ENCODE data around the gene P2RX7.

Gene P2RX7

DNA sequence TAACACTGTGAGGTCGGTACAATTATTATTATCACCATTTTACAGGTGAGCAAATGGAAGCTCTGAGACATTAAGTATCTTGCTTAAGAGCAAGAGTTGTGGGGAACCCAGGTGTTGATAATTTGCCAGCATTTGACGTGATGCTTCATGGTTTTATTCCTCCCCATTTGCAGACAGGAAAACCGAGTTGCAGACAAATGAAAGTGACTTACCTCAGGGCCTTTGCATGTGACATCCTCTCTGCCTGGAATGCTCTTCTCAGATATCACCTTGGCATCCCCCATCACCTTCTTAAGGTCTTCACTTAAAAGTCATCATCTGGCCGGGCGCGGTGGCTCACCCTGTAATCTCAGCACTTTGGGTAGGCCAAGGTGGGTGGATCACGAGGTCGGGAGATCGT, 21.0 kb upstream of the P2RX7 start:
- DNase-seq, result no peak

DNA sequence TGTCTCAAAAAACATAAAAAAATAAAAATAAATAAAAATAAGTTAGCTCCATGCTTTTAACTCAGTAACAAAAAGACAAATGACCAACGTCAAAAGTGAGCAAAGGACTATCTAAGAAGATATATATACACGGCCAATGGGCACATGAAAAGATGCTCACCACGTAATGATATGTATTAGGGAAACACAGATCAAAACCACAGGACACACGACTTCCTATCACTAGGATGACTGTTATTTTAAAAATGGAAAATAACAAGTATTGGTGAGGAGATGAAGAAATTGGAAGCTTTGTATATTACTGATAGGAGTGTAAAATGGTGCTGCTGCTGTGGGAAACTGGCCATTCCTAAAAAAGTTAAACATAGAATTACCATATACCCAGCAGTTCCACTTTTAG, 20.2 kb upstream of the P2RX7 start:
- no peak for DNase-seq

DNA sequence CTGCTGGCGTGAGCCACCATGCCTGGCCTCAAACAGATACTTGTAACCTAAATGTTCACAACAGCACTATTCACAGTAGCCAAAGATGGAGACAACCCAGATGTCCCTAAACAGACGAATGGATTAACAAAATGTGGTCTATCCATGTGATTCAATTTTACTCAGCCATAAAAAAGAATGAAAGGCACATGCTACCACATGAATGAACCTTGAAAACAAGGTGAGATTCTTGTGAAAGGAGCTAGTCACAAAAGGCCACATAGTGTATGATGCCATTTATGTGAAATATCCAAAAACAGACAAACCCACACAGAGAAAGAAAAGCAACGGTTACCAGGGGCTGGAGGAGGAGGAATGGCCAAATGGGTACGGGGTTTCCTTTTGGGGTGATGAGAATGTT, 19.6 kb upstream of the P2RX7 start:
- DNase-seq, result no peak

DNA sequence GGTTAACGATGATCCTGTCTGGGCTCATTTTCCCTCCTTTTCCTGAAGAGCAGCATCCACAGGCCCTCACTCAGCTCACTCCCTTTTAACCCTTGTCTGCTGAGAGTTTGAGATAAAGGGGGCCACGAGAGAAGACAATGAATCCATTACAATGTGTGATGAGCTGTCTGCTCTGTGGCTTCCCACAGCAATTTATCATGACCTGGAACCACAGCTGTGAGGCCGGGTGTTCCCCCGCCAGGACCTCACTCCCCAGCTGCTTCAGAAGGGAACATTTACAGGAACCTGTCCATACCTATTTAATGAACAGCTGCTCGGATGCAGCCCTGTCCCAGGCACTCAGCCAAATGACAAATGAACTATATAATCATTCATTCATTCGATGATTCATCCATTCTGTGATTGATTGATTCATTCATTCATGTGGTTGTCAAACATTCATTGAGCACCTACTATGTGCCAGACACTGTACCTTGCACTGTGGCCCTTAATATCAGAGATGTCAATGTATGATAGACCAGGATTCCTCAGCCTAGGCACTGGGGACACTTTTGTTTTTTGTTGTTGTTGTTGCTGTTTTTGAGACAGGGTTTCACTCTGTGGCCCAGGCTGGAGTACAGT, 18.5 kb upstream of the P2RX7 start:
- DNase-seq, result no peak

DNA sequence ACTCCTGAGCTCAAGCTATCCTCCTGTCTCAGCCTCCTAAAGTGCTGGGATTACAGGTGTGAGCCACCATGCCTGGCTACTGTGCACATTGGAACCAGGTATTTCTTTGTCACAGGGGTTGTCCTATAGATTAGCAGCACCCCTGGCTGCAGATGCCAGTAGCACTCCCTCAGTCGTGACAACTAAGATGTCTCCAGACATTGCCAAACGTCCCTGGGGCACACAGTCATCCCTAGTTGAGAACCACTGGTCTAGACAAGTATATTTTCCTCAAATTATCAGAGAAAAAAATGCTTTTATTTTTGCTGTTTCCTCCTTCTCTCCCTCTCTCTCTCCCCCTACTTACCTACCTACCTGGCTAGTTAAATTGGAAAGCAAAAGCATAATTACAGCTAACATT, 17.9 kb upstream of the P2RX7 start:
- no peak for DNase-seq

DNA sequence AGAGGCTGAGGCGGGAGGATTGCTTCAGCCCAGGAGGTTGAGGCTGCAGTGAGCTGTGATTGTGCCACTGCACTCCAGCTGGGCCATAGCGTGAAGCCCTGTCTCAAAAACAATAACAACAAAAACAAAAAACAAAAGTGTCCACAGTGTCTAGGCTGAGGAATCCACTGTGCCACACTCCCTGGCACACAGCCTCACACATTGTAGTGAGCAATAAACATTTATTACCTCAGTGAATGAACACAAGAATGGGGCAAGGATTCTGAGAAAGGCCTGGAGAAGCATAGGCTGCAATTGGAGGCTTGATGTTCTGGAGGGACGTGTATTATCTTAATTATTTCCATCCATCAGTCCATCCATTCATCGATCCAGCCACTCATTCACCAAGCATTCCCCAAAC, 17.1 kb upstream of the P2RX7 start:
- no peak for DNase-seq

DNA sequence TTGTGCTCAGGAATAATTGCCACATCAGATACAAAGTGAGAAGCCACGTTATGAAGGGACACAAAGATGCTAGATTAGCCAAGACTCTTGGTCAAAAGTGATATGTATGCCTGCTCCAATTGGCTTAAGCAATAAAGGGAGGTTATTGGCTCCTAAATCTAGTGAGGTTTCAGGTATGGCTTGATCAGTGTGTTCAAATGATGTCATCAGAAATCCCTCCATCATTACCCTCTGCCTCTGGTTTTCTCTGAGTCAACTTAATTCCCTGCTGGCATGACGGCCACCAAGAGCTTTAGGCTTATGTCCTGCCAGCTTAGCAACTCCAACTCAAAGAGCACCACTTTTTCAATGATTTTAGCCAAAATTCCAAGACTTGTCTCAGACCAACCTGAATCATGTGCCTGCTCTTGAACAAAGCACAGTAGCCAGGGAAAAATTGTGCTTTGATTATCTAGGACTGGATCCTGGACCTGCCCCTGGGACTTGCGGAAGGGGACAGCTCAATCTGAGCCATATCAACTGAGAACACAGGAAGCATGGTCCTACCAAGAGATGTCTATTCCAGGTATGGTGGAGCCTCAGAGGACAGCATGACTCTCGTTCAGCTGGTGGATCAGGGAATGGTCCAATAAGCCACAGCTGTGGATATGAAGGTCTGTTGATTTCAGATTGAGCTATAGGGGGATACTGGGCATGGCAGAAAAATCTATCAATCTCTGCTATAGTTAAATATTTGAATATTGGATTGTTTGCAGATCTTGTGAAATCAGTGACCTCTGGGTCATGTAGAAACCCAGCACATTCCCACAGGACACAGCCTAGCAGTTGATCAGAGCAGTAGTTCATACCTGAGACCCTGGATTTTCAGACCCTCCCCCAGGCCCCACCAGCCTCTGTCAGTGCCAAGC, 16.1 kb upstream of the P2RX7 start:
- DNase-seq, result no peak

DNA sequence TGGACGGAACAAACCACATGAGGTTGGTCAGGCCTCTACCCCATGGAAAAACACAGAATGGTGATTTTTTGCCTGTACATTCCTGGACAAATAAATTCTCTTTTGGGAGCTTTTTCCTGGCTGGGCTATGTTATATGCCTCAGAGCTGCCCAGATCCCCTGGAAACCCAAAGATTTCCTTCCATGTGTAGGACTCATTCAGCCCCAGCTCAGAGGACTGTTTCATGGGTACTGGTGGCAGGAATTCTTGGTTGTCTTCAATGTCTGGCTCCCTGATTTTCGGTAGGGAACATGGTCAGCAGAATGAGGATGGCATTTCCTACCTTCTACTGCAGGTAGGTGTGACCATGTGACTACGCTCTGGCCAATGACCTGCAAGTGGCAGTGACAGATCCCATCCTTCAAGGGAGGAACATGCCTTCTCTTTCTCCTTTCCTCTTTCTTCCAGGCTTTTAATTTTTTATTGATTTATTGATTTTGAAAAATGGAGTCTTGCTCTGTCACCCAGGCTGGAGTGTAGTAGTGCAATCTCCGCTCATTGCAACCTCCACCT, 15.4 kb upstream of the P2RX7 start:
- DNase-seq, result no peak

DNA sequence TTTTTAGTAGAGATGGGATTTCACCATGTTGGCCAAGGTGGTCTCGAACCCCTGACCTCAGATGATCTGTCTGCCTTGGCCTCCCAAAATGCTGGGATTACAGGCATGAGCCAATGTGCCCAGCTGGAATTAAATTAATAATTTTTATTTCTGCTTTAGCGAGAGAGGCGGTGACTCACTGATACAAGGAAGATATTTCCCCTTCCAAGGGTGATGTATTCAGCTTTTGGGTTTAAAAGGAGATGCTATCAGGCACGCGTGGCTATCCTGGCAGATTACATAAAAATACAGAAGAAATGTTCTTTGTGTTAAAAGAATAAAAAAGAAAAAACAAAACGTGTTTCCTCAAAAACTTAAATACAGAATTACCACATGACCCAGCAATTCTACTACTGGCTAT, 12.4 kb upstream of the P2RX7 start:
- no peak for DNase-seq

DNA sequence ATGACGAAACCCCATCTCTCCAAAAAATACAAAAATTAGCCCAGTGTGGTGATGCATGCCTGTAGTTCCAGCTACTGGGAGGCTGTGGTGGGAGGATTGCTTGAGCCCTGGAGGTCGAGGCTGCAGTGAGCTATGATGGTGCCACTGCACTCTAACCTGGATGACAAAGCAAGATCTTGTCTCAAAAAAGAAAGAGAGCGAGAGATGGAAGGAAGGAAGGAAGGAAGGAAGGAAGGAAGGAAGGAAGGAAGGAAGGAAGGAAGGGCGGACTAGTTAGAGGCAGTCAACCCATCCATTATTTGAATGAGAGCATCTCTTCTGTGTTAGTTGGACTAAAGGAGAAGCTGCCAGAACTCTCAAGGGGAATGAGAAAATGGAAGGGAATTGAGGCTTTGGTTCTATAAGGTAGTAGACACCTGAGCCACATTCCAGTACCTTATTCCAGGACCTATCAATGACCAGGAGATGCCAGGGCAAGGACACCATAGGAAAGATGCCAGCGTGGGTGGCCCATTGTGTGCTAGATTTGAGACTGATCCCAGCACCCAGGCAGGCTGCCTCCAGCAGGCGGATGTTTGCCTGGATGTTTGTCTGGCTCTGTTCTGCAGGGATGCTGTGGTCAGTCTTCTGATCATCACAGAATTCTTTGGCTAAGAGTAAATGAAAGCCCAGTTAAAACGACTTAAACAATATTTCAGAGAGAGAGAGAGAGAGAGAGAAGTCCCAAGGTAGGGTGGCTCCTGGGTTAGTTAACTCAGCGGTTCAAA, 11.5 kb upstream of the P2RX7 start:
- no peak for DNase-seq

DNA sequence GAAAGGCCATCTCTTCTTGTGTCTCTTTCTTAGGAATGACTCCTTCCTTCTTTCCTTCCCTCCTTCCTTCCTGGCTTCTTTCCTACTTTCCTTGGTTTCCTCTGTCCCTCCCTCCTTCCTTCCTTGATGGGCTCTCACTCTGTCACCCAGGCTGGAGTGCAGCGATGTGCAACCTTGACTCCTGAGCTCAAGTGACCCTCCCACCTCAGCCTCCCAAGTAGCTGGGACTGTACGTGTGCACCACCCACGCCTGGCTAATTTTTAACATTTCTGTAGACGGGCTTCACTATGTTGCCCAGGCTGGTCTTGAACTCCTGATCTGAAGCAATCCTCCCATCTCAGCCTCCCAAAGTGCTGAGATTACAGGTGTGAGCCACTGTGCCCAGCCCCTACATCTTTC, 10.9 kb upstream of the P2RX7 start:
- DNase-seq, result no peak

DNA sequence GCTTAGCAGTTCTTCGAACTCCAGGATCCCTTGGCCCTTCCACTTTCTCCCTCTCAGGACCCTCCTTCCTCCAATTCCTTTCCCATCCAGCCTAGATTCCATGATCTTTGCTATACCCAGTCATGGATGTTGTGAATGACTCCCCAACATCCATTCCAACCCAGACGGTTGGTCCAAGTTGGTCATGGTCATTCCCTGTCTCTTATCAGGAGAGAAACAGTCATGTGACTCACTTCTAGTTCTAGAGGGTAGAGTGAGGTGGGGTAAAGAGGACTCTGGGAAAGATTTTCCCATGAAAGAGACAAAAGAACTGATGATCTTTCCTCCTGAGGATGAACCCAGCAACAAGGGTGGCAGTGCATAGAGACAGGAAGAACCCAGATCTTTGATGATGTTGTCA, 9.2 kb upstream of the P2RX7 start:
- no peak for DNase-seq

DNA sequence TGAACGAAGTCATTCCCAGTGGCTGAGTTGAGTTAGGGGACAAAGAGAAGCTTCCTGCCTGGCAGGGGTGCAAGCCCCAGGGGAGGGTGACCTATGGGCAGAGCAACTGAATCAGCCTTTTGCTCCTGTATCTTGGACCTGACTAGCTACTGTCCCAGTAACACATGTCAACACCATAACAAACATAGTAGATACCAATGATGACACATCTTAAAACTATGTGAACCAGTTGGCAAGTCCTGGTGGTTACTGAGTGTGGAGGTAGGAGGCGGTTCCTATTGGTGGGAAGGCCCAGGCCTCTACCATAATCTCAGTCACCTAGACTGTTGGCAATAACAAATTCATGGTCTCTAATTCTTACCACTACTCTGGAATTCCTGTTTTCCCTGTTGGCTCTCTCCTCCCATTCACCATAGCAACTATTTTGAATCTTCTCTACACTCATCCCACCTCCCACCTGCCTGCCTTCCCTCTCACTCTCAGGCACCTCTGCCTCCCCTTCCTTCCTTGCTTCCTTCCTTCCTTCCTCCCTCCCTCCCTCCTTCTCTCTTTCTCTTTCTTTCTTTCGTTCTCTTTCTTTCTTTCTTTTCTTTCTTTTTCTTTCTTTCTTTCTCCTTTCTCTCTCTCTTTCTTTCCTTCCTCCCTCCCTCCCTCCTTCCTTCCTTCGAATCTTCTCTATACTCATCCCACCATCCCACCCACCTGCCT, 8.1 kb upstream of the P2RX7 start:
- DNase-seq, result no peak

DNA sequence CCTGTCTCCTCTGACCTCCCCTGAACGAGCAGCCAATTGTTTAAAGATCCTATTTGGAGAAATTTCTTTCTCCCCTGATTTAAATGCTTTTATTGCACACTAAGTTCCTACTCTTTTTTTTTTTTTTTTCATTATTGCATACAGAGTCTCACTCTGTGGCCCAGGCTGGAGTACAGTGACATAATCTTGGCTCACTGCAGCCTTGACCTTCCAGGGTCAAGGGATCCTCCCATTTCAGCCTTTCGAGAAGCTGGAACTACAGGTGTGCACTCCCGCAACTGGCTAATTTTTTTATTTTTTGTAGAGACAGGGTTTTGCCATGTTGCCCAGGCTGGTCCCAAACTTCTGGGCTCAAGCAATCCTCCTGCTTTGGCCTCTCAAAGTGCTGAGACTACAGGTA, 5.2 kb upstream of the P2RX7 start:
- no peak for DNase-seq

DNA sequence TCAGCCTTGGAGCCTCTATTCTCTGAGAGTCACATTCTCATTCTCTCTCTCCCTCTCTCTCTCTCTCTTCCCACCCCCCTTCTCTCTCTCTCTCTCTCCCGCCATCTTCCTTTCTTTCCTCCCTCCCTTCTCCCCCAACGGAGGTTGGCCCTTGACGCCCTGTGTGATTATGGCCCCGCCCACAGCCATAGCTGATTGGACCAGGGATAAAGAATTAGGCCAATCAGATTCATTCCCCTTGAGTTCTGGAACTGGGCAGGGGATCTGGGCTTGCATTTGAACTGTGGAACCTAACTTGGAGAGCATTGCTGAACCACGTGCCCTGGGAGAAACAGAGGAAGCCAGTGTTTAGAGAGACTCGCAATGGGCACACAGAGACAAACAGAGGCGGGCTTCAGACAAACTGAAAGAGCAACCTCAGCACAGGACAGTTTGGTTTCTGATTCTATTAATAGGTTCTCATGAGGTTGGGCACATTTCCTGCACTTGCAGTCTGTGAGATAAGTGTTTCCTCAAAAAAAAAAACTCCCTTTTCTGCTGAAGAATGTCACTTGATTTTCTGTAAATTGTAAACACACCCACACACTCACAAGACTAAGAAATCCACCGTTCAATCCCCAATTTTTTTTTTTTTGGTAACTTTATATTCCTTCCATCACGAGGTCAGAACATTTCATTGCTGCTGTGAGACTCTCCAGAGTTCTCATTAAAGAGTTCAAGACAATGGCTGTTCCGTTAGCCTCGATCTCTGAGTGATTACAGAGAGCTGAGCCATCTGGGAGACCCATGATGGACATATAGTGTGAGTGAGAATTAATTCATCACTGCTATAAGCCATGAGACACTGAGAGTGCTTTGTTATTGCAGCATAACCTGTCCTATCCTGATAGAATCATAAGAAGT, 3.5 kb upstream of the P2RX7 start:
- peak; percentile 11 for DNase-seq

DNA sequence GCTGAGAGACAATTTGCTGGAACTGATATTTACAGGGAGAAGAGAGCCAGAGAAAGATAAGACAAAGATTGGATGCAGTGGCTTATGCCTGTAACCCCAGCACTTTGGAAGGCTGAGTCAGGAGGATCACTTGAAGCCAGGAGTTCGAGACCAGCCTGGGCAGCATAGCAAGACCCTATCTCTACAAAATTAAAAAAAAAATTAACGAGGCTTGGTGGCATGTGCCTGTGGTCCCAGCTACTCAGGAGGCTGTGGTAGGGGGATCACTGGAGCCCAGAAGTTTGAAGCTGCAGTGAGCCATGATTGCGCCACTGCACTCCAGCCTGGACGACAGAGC, 2.9 kb upstream of the P2RX7 start:
- DNase-seq, result no peak

DNA sequence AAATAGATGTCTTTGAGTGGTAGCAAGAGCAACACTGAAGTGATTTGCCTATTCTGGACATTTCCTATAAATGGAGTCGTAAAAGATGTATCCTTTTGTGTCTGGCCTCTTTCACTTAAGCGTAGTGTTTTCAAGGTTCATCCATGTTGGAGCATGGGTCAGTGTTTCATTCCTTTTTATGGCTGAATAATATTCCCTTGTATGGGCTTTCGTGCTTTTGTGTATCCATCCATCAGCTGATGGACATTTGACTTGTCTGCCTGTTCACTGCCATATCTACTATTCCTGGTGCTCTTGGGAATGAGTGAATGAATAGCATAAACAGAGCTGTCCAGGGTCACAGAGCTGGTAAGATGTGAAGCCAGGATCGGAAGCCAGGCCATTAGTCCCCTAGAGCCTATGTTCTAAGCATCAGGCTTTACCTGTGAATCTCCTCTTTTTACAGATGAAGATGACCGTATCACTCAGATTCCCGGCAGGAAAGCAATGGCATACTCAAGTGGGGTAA, 1.8 kb upstream of the P2RX7 start:
- DNase-seq, result no peak

DNA sequence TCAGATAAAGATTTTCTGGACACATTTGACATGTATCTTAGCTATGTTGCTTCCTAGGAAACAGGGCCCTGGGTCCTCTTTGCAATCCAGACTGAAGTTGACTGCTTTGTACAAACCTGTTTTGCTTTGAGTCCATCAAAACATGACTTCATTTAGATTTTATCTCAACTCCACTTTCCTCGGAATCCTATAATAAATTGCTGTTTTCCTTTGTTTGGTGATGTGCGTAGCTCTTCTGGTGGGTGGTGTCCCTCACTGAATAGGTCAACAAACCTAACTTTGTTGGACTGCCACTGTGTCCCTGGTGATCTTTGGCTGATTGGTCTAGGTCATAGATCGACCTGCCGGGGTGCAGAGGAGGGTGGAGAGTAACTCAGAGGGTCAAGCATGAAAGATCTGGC, 735 bp upstream of the P2RX7 start:
- no peak for DNase-seq

DNA sequence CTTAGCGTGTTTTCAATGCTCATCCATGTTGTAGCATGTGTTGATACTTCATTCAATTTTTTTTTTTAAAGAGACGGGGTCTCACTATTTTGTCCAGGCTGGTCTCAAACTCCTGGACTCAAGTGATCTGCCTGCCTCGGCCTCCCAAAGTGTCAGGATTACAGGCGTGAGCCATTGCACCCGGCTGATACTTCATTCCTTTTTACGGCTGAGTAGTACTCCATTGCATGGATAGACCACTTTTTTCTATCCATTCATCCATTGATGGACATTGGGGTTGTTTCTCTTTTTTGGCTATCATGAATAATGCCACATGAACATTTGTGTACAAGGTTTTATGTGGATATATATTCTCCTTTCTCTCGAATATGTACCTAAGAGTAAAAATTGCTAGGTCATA, 1.2 kb downstream of the P2RX7 start:
- no peak for DNase-seq

DNA sequence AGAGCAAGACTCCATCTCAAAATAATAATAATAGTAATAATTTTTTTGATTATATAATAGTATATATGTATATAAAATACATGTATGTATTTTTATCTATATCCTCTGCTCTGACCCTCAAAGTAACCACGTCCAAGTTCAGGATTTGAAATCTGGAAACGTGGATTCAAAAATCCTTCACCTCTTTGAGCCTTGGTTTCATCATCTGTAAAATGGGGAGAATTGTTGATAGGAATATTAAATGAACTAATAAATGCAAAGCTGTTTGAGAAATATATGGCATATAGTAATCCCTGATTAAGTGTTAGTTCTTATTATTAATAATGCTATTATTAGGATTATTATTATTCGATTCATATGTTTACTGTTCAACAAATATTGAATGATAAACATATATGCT, 2.6 kb downstream of the P2RX7 start:
- no peak for DNase-seq

DNA sequence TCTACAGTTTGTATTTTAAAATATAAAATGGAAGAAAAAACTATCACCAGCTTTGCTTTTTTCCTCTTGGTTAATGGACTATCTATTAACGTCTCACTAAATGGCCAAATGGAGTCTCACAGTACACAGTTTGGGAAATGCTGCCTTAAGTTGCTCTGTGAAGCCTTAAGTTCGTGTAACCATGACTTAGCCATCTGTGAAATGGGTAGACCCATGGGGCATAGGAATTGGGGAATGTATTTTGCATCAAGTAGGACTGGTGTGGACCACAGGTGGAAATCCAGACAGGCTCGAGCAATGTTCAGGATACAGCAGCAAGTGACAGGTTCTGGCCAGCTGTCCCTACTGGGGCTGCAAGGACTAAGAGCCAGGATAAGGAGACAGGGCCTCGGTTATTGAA, 4.8 kb downstream of the P2RX7 start:
- no peak for DNase-seq

DNA sequence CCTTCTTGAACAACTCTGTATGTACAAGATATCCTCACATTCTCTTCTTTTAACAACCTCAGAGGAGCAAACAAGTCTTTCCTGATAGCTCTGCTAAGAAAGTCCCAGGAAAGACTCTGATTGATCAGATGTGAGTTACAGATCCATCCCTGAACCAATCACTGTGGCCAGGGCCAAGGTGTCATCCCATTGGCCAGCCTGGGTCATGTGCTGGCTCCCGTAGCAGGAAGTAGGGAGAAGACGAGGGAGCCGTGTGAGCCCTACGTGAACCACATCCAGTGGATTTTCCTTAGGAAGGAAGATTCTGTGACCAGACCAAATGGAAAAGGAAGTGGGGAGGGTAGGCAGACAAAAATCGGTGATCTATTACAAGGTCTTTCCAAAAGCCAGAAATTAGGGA, 5.6 kb downstream of the P2RX7 start:
- no peak for DNase-seq

All from DMS153 (cell line).